Activated effector memory CD4-positive, alpha-beta T cell treated with anti-CD3 and anti-CD28 coated beads, Interleukin-2, amount 50 U/mL, for 16 hours (primary cell): ENCODE measurements around the gene RDH12.
A peak's percentile ranks its signal among the peaks of the same experiment; 100 is the strongest.
"Not testable (repeated sequence)": the region's sequence is repeated elsewhere in the genome, so short reads cannot be mapped to it uniquely, and the experiment has no call there.

Experiments used
- DNase-seq: peaks from one replicate; pipeline ENCODE4 v3.0.0-alpha.2; 2020

RDH12 gene

DNA sequence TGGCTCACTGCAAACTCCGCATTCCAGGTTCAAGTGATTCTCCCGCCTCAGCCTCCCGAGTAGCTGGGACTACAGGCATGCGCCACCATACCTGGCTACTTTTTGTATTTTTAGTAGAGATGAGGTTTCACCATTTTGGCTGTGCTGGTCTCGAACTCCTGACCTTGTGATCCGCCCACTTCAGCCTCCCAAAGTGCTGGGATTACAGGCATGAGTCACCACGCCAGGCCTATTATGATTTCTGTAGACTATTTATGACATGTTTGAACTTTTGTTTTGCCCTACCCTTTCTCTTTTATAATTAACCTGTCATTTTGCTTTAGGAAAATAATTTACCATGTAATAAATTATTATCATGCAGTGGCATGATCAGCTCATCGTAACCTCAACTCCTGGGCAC lies at the start of gene RDH12:
Gene RDH12, plus strand, starts transcription at position 395 of the 400 bp plus-strand sequence. CDS start 20,757 bp downstream, outside the sequence.
- not testable (repeated sequence) for DNase-seq

DNA sequence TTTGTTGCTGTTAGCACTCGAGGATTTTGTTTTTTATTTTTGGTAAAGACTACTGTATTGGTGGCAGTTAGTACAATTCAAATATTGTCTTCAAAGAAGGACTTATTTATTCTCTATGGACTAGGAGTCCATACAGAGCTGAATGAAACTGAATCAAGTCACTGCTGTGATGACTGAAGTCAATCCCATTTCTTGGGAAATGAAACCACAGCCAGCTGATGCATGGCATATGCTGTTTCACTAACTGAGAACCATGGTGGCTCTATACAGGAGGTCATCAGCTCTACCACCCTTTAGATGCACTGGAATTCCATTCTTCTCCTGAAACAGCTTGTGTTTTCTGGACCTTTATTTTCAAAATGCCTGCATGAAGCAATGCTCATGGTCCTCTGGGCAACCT lies 49.5 kb upstream of the RDH12 start:
- DNase-seq: no peak

GRCh38 chr14:67653651-67654280 lies 47.9 kb upstream of the RDH12 start:
- no peak for DNase-seq

DNA sequence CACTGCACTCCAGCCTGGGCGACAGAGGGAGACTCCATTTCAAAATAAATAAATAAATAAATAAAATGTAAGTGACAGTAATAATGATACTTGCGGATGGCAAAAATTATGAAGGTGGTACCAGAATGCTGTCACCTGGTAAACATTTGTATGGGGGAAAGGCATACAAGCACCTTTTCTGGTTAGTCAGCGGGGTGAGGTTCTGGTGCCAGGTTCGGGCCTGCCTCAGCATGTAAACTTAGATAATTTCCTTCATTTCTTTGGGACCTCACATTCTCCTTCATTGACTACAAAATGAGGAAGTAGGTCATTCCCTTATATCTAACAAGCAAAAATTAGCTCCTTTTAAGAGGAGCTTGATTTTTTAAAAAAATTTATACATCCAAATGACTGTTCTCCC lies 38.1 kb upstream of the RDH12 start:
- DNase-seq: no peak

DNA sequence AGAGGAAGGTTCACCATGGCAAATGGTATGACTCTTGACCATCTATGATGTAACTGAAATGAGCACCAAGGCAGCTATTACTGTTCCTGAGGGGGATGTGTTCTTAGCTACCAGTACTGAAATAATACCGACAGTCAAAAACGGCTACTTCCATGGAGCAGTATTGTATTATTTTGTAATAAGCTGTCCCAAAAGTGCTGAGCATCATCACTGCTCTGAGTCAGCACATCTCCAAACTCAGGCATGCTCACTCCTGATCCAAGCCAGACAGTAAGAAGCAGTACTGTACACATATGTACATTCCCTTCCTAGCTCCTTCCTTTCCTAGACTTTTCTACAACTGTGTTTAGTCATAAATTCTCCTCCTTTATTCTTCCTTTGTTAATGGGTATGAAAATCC lies 35.8 kb upstream of the RDH12 start:
- DNase-seq: no peak

DNA sequence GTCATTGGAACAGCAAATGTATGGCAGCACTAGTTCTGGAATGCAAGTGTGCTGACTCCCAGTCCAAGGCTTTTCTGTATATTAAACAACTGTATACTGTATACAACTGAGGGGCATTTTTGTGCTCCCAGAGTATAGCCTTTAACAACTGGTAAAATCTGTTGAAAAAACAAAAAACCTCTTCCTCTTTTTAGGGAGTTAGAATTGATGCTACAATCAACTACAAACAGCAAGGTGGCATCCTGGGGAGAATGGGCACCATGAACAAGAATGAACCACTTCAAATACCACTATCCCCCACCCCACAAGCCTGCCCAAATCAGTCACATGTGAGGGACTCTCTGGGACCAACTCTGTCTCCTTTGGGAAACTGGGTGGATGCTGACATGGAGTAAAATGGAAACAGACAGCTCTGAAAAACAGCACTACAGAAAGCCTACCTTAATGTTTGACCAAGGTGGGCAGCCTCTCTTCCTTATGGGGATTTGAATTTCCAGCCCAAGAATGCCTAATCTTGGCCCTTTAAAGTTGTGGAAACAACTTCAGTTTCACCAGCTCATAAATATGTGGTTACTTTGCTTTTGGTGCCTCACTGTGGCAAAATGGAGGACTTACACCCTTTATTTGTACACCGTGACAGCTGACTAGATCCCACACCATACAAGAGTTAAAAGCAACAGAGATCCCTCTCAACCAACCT lies 34.8 kb upstream of the RDH12 start:
- no peak for DNase-seq

DNA sequence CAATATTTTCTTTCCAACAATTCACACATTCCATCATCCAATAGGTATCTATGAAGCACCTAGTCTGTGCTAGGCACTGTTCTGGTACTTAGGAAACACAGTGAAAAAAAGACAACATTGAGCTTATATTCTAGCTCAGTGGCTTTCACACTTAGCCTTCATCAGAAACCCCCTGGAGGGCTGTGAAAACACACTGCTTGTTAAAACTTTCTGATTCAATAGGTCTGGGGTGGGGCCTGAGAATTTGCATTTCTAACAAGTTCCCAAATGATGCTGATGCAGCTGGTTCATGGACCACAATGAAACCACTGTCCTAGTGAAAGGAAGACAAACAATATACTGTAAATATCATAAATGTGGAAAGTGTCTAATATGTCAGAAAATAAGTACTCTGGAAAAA lies 33.1 kb upstream of the RDH12 start:
- DNase-seq: no peak

- no peak for DNase-seq
Observed at GRCh38 chr14:67673451-67673850, 28.2 kb upstream of the RDH12 start.

- DNase-seq: peak; percentile 86
Observed at GRCh38 chr14:67674139-67674479, 27.6 kb upstream of the RDH12 start.

- peak; percentile 92 for DNase-seq
Observed at GRCh38 chr14:67674480-67675218, 27.0 kb upstream of the RDH12 start, which contains the start of gene VTI1B. TSS of gene VTI1B (minus strand) at chr14:67674632. CDS start at chr14:67674489, 143 bp downstream.

GRCh38 chr14:67675219-67675582 lies 26.5 kb upstream of the RDH12 start:
- no peak for DNase-seq

- DNase-seq: no peak
Observed at GRCh38 chr14:67679006-67679405, 22.7 kb upstream of the RDH12 start.

GRCh38 chr14:67680121-67680602 lies 21.5 kb upstream of the RDH12 start:
- DNase-seq: no peak

DNA sequence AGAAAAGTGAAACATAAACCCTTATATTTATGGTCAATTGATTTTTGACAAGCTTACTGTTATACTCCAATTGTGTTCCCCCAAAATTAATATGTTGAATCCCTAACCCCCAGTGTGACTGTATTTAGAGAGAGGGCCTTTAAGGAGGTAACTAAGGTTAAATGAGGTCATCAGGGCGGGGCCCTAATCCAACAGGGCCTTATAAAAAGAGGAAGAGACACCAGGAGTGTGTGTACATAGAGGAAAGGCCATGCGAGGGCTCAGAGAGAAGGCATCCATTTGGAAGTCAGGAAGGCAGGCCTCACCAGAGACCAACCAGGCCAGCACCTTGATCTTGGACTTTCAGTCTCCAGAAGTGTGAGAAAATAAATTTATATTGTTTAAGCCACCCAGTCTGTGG lies 20.7 kb upstream of the RDH12 start:
- no peak for DNase-seq

GRCh38 chr14:67683842-67684241 lies 17.8 kb upstream of the RDH12 start:
- DNase-seq: no peak

- DNase-seq: no peak
Observed at GRCh38 chr14:67690011-67690410, 11.7 kb upstream of the RDH12 start.

GRCh38 chr14:67694791-67695393 lies 6.8 kb upstream of the RDH12 start:
- peak; percentile 88 for DNase-seq

- peak; percentile 93 for DNase-seq
Observed at GRCh38 chr14:67695394-67695949, 6.2 kb upstream of the RDH12 start, which contains the start of gene RDH11. TSS of gene RDH11 (minus strand) at chr14:67695764. CDS start at chr14:67695703, 61 bp downstream.

- no peak for DNase-seq
Observed at GRCh38 chr14:67697006-67697405, 4.7 kb upstream of the RDH12 start.

DNA sequence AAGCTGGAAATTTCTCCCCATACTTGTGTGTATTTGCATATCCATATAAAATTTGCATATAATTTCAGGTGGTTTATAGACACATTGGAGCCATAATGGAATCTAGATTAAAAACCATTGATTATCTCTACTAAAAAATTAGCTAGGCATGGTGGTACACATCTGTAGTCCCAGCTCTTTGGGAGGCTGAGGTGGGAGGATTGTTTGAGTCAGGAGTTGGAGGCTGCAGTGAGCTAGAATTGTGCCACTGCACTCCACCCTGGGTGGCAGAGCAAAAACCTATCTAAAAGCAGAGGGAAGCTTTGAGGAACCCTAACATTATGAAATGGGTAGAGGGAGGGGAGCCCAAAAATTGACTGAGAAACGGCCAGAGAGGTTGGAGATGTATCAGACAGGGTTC lies 3.5 kb upstream of the RDH12 start:
- DNase-seq: no peak

GRCh38 chr14:67703997-67704396 lies 2.3 kb downstream of the RDH12 start:
- no peak for DNase-seq

DNA sequence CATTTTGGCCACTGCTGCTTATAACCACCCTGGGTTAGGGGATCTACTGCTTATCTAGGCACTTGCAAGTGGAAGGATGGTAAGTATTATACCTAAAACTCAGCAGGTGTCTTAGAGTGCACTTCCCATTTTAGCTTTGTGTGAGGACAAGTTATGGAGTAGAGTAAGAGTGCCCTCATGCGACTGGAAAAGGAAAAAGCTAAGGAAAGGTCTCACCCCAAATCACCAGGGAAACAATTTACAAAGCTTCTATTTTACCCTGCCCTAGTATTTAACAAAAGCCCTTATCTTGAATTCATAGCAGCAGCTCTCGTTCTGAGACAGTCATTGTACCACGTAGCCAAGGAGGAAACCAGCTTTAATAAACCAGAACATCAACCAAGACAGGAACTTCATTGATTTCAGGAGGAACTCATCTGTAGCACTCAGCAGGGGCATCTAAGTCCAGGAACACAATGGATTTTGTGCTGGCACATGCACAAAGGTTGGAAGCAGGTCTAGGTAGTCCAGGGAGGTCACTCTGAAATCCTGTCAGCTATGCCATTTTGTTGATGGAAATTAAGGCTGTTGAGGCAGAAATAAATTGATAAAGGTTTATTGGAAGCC lies 2.9 kb downstream of the RDH12 start:
- no peak for DNase-seq

- no peak for DNase-seq
Observed at GRCh38 chr14:67705211-67705610, 3.5 kb downstream of the RDH12 start.
